Ramos (cell line): Measurements from ENCODE around the gene LHFPL3.

Experiments used
- in situ Hi-C: fragments of 300-500 bp; cut with MboI; formaldehyde crosslinking; loops from one replicate; pipeline ENCODE4 v1.14.3; 2022; ENCODE audit warnings: low sequenced_read_pairs; ENCODE audit not compliant: unreplicated experiment

Gene LHFPL3

GRCh38 chr7:104469166-104469820 is 140.9 kb downstream of the LHFPL3 start:
- in situ Hi-C loops: no loop called here

GRCh38 chr7:104480529-104480928 is 152.1 kb downstream of the LHFPL3 start:
- in situ Hi-C loops: no loop called here

- in situ Hi-C loops: no loop called here
Observed at GRCh38 chr7:104482362-104483037, 154.1 kb downstream of the LHFPL3 start.

- in situ Hi-C loops: no loop called here
Observed at GRCh38 chr7:104486931-104487330, 158.5 kb downstream of the LHFPL3 start.

- in situ Hi-C loops: no loop called here
Observed at GRCh38 chr7:104487642-104488041, 159.2 kb downstream of the LHFPL3 start.

- in situ Hi-C loops: no loop called here
Observed at GRCh38 chr7:104497379-104497967, 169.1 kb downstream of the LHFPL3 start.

- in situ Hi-C loops: no loop called here
Observed at GRCh38 chr7:104499975-104500374, 171.6 kb downstream of the LHFPL3 start.

GRCh38 chr7:104509874-104510273 is 181.5 kb downstream of the LHFPL3 start:
- in situ Hi-C loops: no loop called here

- in situ Hi-C loops: no loop called here
Observed at GRCh38 chr7:104524853-104525252, 196.4 kb downstream of the LHFPL3 start.

GRCh38 chr7:104528142-104528541 is 199.7 kb downstream of the LHFPL3 start:
- in situ Hi-C loops: no loop called here

GRCh38 chr7:104529567-104529966 is 201.2 kb downstream of the LHFPL3 start:
- in situ Hi-C loops: no loop called here

- in situ Hi-C loops: no loop called here
Observed at GRCh38 chr7:104530251-104530650, 201.8 kb downstream of the LHFPL3 start.

GRCh38 chr7:104534149-104534548 is 205.7 kb downstream of the LHFPL3 start:
- in situ Hi-C loops: no loop called here

GRCh38 chr7:104535841-104536240 is 207.4 kb downstream of the LHFPL3 start:
- in situ Hi-C loops: no loop called here

GRCh38 chr7:104536956-104537355 is 208.6 kb downstream of the LHFPL3 start:
- in situ Hi-C loops: no loop called here

GRCh38 chr7:104538152-104538551 is 209.7 kb downstream of the LHFPL3 start:
- in situ Hi-C loops: no loop called here

- in situ Hi-C loops: no loop called here
Observed at GRCh38 chr7:104541897-104542296, 213.5 kb downstream of the LHFPL3 start.

GRCh38 chr7:104548861-104549260 is 220.5 kb downstream of the LHFPL3 start:
- in situ Hi-C loops: no loop called here

- in situ Hi-C loops: no loop called here
Observed at GRCh38 chr7:104550362-104550761, 222.0 kb downstream of the LHFPL3 start.

GRCh38 chr7:104551226-104551625 is 222.8 kb downstream of the LHFPL3 start:
- in situ Hi-C loops: no loop called here

- in situ Hi-C loops: no loop called here
Observed at GRCh38 chr7:104552102-104552501, 223.7 kb downstream of the LHFPL3 start.

- in situ Hi-C loops: no loop called here
Observed at GRCh38 chr7:104553074-104553473, 224.7 kb downstream of the LHFPL3 start.
